GM19328 (cell line): ENCODE measurements around the gene NCLN.
"Not testable (repeated sequence)": the region's sequence is repeated elsewhere in the genome, so short reads cannot be mapped to it uniquely, and the experiment has no call there.

Experiments used
- ATAC-seq: cut with Tn5 transposase; IDR thresholded peaks from one replicate; pipeline ENCODE4 v1.9.1; 2021; ENCODE audit warnings: mild to moderate bottlenecking, moderate library complexity; ENCODE audit not compliant: unreplicated experiment

NCLN gene

GRCh38 chr19:3154957-3155736 is 30.6 kb upstream of the NCLN start:
- no peak for ATAC-seq

- no peak for ATAC-seq
Observed at GRCh38 chr19:3157096-3157845, 28.5 kb upstream of the NCLN start.

- no peak for ATAC-seq
Observed at GRCh38 chr19:3159565-3159964, 26.2 kb upstream of the NCLN start.

- ATAC-seq, result no peak
Observed at GRCh38 chr19:3160219-3160618, 25.5 kb upstream of the NCLN start.

GRCh38 chr19:3161453-3161852 is 24.3 kb upstream of the NCLN start:
- ATAC-seq, result no peak

GRCh38 chr19:3162418-3163229 is 23.1 kb upstream of the NCLN start:
- ATAC-seq, result no peak

- no peak for ATAC-seq
Observed at GRCh38 chr19:3163230-3163886, 22.4 kb upstream of the NCLN start.

- ATAC-seq, result no peak
Observed at GRCh38 chr19:3163943-3164342, 21.8 kb upstream of the NCLN start.

GRCh38 chr19:3167533-3168272 is 18.0 kb upstream of the NCLN start:
- no peak for ATAC-seq

- no peak for ATAC-seq
Observed at GRCh38 chr19:3171894-3172672, 13.6 kb upstream of the NCLN start.

- not testable (repeated sequence) for ATAC-seq
Observed at GRCh38 chr19:3172673-3173000, 13.1 kb upstream of the NCLN start.

- ATAC-seq, result no peak
Observed at GRCh38 chr19:3175781-3176714, 9.7 kb upstream of the NCLN start.

GRCh38 chr19:3176715-3177501 is 8.8 kb upstream of the NCLN start:
- ATAC-seq, result no peak

- no peak for ATAC-seq
Observed at GRCh38 chr19:3178377-3178972, 7.3 kb upstream of the NCLN start, which contains the start of gene S1PR4. Gene S1PR4 (plus strand): TSS chr19:3178769. CDS start chr19:3178793, 24 bp downstream.

- no peak for ATAC-seq
Observed at GRCh38 chr19:3178973-3179738, 6.6 kb upstream of the NCLN start.

GRCh38 chr19:3179739-3180293 is 5.9 kb upstream of the NCLN start:
- no peak for ATAC-seq
